ENCODE measurements around the gene MDM2. TPM values are rescaled to one million over a fixed set of nuclear protein-coding genes. Genes with fewer than 3 reads are reported as not detected.

Gene MDM2
- total and polyA plus RNA-seq, 2 of the 8 experiments (the other 6 are each of a cell fraction or from before 2014, with no cell fraction given): 15.1 to 115 TPM

DNA sequence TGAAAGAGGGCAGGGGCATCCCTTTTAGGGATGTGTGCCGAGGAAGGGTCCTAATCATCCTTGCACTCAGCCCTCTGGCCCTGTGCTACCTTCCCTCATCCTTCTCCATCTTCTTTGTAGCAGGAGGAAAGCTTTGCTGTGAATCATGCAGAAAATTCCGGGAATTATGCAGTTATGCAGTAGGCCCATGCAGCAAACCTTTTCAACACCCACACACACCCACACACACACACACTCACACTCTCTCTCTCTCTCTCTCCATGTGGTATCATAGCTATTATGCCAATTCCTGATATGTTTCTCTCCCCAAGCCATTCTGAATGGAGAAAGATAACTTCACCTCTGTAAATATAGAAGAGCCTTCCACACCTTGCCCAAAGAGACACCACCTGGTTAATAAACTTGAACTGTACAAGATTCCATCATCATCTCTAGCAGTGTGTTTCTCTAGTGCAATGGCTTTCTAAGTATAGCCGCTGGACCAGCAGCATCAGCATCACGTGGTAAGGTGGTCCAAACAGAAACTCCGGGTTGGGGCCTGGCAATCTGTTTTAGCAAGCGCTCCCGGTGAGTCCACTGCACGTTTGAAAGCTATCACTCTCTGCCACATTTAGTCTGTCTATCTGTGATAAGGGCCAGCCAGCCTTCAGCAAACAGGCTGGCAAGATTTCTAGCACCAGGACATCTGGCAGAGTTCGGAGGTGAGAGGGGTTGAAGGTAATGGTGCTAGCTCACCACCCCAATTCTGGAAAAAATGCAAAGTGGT is 57.6 kb downstream of the MDM2 start:
- 0 out of 7 replicates have a peak overlapping the region, but pooled peaks of 1 of the 4 experiments have one; percentile 10 for H3K9ac ChIP-seq (replicated peaks in 1 of 4; ENCODE audit: extremely low read depth in 1 of 4, low read depth in 3 of 4, low read length in 3 of 4)
- WGBS, 2 experiments (ENCODE audit: extremely low coverage in 1 of 2, insufficient coverage in 1 of 2, insufficient read length in 1 of 2, insufficient replicate concordance in 2 of 2, low coverage in 1 of 2, low lambda C conversion rate in 2 of 2, missing lambda C conversion rate in 1 of 2): 84% methylated on average over 9 of the region's 9 CpGs; no CpG with 5 or more reads in 1 of the 2 experiments
- H2BK15ac ChIP-seq (ENCODE audit: low read length): no peak overlapping the region
- H4K91ac ChIP-seq (replicated peaks; ENCODE audit: insufficient read length, low read length): no peak overlapping the region
- H4K5ac ChIP-seq (ENCODE audit: insufficient read length, low read depth, low read length): no peak overlapping the region
- no peak overlapping the region for H2BK120ac ChIP-seq (replicated peaks; ENCODE audit: low read depth, low read length)
- H2AFZ ChIP-seq (ENCODE audit: low read length): no peak overlapping the region
- no peak overlapping the region for H2AK5ac ChIP-seq (ENCODE audit: low read depth, low read length)
- no peaks in the 10 kb centered on the region for H3K36me3 ChIP-seq (ENCODE audit: control insufficient read depth in 2 of 4, insufficient read depth in 4 of 4, low read length in 3 of 4)
- no peak overlapping the region for H3K56ac ChIP-seq (replicated peaks; ENCODE audit: insufficient read length, low read depth, low read length)
- no peak overlapping the region for H2BK5ac ChIP-seq (ENCODE audit: low read depth, low read length)
- H3K79me1 ChIP-seq (ENCODE audit: low read depth, low read length): no peaks in the 10 kb centered on the region
- 0 out of 2 replicates have a peak overlapping the region, but pooled peaks have one; percentile 36 for H4K8ac ChIP-seq (ENCODE audit: extremely low read depth, insufficient read depth, low read length)
- H4K20me1 ChIP-seq (replicated peaks in 1 of 2; ENCODE audit: control insufficient read depth in 1 of 2, insufficient read depth in 2 of 2, low read length in 2 of 2): no peaks in the 10 kb centered on the region
- ChIA-PET CTCF (ENCODE audit: partially characterized antibody) (interaction anchor here (1.0 kb wide), 2 partner anchors 33 to 205 kb away, joined by 3 read pairs; no protein-coding TSS in a partner anchor), POLR2A (ENCODE audit: partially characterized antibody) (no interaction called here)
- H3K4me2 ChIP-seq (ENCODE audit: insufficient read depth in 1 of 2, low read depth in 2 of 2, low read length in 2 of 2): no peak overlapping the region
- no peak overlapping the region for H2BK20ac ChIP-seq (ENCODE audit: low read length)
- no peaks in the 10 kb centered on the region; the same call in 1 of the 2 replicates for H3K23me2 ChIP-seq (ENCODE audit: low read depth, low read length)
- H3K4me3 ChIP-seq (ENCODE audit: extremely low read depth in 1 of 4, insufficient read depth in 2 of 4, low read depth in 3 of 4, low read length in 4 of 4): no peak overlapping the region
- H3K27me3 ChIP-seq (replicated peaks in 1 of 4; ENCODE audit: control insufficient read depth in 3 of 4, extremely low read depth in 1 of 4, insufficient read depth in 3 of 4, low read length in 3 of 4): no peaks in the 10 kb centered on the region
- no peak for FAIRE-seq
- no peak overlapping the region for H3K14ac ChIP-seq (ENCODE audit: insufficient read length)
- H3K9me3 ChIP-seq (ENCODE audit: insufficient read depth in 2 of 2, low read depth in 1 of 2, low read length in 1 of 2): no peaks in the 10 kb centered on the region
- H3K23ac ChIP-seq (ENCODE audit: insufficient read length): no peak overlapping the region
- no peak overlapping the region for H2BK12ac ChIP-seq (ENCODE audit: low read depth, low read length)
- H3K4ac ChIP-seq (replicated peaks; ENCODE audit: insufficient read length, low read depth, low read length): no peak overlapping the region
- H3K18ac ChIP-seq (ENCODE audit: extremely low read depth, low read length): no peak overlapping the region
- H3K79me2 ChIP-seq (ENCODE audit: control insufficient read depth in 1 of 2, insufficient read depth in 2 of 2, low read length in 2 of 2): no peaks in the 10 kb centered on the region
- no peak for DNase-seq (ENCODE audit: low read depth in 1 of 2, low spot score in 2 of 2)
- no peak overlapping the region for H3K27ac ChIP-seq (ENCODE audit: low read depth, low read length)
- peaks cover 2 to 5% (median 4%) of the 10 kb centered on the region in 4 experiments; a peak in 4 of 7 replicates for H3K4me1 ChIP-seq (replicated peaks in 1 of 4; ENCODE audit: control insufficient read depth in 3 of 4, insufficient read depth in 4 of 4, low read length in 3 of 4)
- TF ChIP-seq SP1 (IDR thresholded peaks at IDR 0.05; ENCODE audit: low read depth, low read length) (no peak), GTF2F1 (IDR thresholded peaks at IDR 0.05; ENCODE audit: borderline replicate concordance, low read depth, low read length) (no peak), EGR1 (IDR thresholded peaks at IDR 0.05; ENCODE audit: borderline replicate concordance, low read depth, low read length) (no peak), RNF2 (IDR thresholded peaks at IDR 0.05; ENCODE audit: borderline replicate concordance, low read depth, low read length, missing control alignments, poor library complexity, severe bottlenecking) (no peak), POLR2AphosphoS5 (IDR thresholded peaks at IDR 0.05; ENCODE audit: low read depth, low read length) (no peak), BACH1 (IDR thresholded peaks at IDR 0.05; ENCODE audit: low read length) (no peak), RAD21 (IDR thresholded peaks at IDR 0.05 in 1 of 2, conservative IDR thresholded peaks at IDR 0.05 in 1 of 2; ENCODE audit: low read depth in 2 of 2, low read length in 2 of 2) (no peak), CHD1 (IDR thresholded peaks at IDR 0.05; ENCODE audit: low read depth, low read length) (no peak), JUND (IDR thresholded peaks at IDR 0.05; ENCODE audit: low read length) (no peak), JUN (IDR thresholded peaks at IDR 0.05; ENCODE audit: low read depth, low read length) (no peak)
- TF ChIP-seq, protein P1, sequence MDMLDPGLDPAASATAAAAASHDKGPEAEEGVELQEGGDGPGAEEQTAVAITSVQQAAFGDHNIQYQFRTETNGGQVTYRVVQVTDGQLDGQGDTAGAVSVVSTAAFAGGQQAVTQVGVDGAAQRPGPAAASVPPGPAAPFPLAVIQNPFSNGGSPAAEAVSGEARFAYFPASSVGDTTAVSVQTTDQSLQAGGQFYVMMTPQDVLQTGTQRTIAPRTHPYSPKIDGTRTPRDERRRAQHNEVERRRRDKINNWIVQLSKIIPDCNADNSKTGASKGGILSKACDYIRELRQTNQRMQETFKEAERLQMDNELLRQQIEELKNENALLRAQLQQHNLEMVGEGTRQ (IDR thresholded peaks at IDR 0.05; ENCODE audit: low read length): no peak

All from H1 (cell line).